Measurements from ENCODE around the gene KRT36.

Gene KRT36

GRCh38 chr17:41448506-41448905 lies 41.2 kb downstream of the KRT36 start:
- FAIRE-seq: no peak
- TF ChIP-seq POLR2A (IDR thresholded peaks at IDR 0.05; ENCODE audit: low read depth, low read length): no peak
- TF ChIP-seq PAX5 (IDR thresholded peaks at IDR 0.05; ENCODE audit: insufficient read depth, low read length, severe bottlenecking): no peak
- TF ChIP-seq TAF1 (IDR thresholded peaks at IDR 0.05; ENCODE audit: low read depth, low read length): no peak
- TF ChIP-seq SPI1 (IDR thresholded peaks at IDR 0.05; ENCODE audit: low read depth, low read length): no peak
- TF ChIP-seq POU2F2 (IDR thresholded peaks at IDR 0.05; ENCODE audit: low read depth, low read length): no peak
- TF ChIP-seq POLR2AphosphoS5 (IDR thresholded peaks at IDR 0.05; ENCODE audit: low read depth, low read length): no peak
- DNase-seq (ENCODE audit: insufficient read length, low spot score): no peak

GRCh38 chr17:41446806-41447205 lies 42.9 kb downstream of the KRT36 start:
- TF ChIP-seq PAX5 (IDR thresholded peaks at IDR 0.05; ENCODE audit: insufficient read depth, low read length, severe bottlenecking) (no peak), TAF1 (IDR thresholded peaks at IDR 0.05; ENCODE audit: low read depth, low read length) (no peak), SPI1 (IDR thresholded peaks at IDR 0.05; ENCODE audit: low read depth, low read length) (no peak), POLR2AphosphoS5 (IDR thresholded peaks at IDR 0.05; ENCODE audit: low read depth, low read length) (no peak), POLR2A (IDR thresholded peaks at IDR 0.05; ENCODE audit: low read depth, low read length) (no peak), POU2F2 (IDR thresholded peaks at IDR 0.05; ENCODE audit: low read depth, low read length) (no peak)
- DNase-seq (ENCODE audit: insufficient read length, low spot score) (no peak), FAIRE-seq (no peak)

- FAIRE-seq (no peak), DNase-seq (ENCODE audit: insufficient read length, low spot score) (no peak)
- no peak for TF ChIP-seq POLR2A (IDR thresholded peaks at IDR 0.05; ENCODE audit: low read depth, low read length)
- no peak for TF ChIP-seq PAX5 (IDR thresholded peaks at IDR 0.05; ENCODE audit: insufficient read depth, low read length, severe bottlenecking)
Measured at GRCh38 chr17:41444640-41445039, 45.1 kb downstream of the KRT36 start.

GRCh38 chr17:41444186-41444585 lies 45.5 kb downstream of the KRT36 start:
- DNase-seq (ENCODE audit: insufficient read length, low spot score): no peak
- no peak for TF ChIP-seq PAX5 (IDR thresholded peaks at IDR 0.05; ENCODE audit: insufficient read depth, low read length, severe bottlenecking)
- TF ChIP-seq TAF1 (IDR thresholded peaks at IDR 0.05; ENCODE audit: low read depth, low read length): no peak
- no peak for TF ChIP-seq SPI1 (IDR thresholded peaks at IDR 0.05; ENCODE audit: low read depth, low read length)
- TF ChIP-seq POLR2A (IDR thresholded peaks at IDR 0.05; ENCODE audit: low read depth, low read length): no peak
- TF ChIP-seq POLR2AphosphoS5 (IDR thresholded peaks at IDR 0.05; ENCODE audit: low read depth, low read length): no peak
- TF ChIP-seq POU2F2 (IDR thresholded peaks at IDR 0.05; ENCODE audit: low read depth, low read length): no peak
- FAIRE-seq: no peak

- no peak for FAIRE-seq
- no peak for DNase-seq (ENCODE audit: insufficient read length, low spot score)
- TF ChIP-seq PAX5 (IDR thresholded peaks at IDR 0.05; ENCODE audit: insufficient read depth, low read length, severe bottlenecking): no peak
- no peak for TF ChIP-seq POLR2AphosphoS5 (IDR thresholded peaks at IDR 0.05; ENCODE audit: low read depth, low read length)
- no peak for TF ChIP-seq POLR2A (IDR thresholded peaks at IDR 0.05; ENCODE audit: low read depth, low read length)
- TF ChIP-seq POU2F2 (IDR thresholded peaks at IDR 0.05; ENCODE audit: low read depth, low read length): no peak
- TF ChIP-seq SPI1 (IDR thresholded peaks at IDR 0.05; ENCODE audit: low read depth, low read length): no peak
- no peak for TF ChIP-seq TAF1 (IDR thresholded peaks at IDR 0.05; ENCODE audit: low read depth, low read length)
Measured at GRCh38 chr17:41442739-41443138, 47.0 kb downstream of the KRT36 start.

GRCh38 chr17:41440531-41441033 lies 49.1 kb downstream of the KRT36 start, which contains the start of gene KRT38:
TSS of gene KRT38 (minus strand) at chr17:41440983. CDS start at chr17:41440921, 62 bp downstream.
- TF ChIP-seq PAX5 (IDR thresholded peaks at IDR 0.05; ENCODE audit: insufficient read depth, low read length, severe bottlenecking): no peak
- TF ChIP-seq SPI1 (IDR thresholded peaks at IDR 0.05; ENCODE audit: low read depth, low read length): no peak
- TF ChIP-seq POU2F2 (IDR thresholded peaks at IDR 0.05; ENCODE audit: low read depth, low read length): no peak
- TF ChIP-seq POLR2AphosphoS5 (IDR thresholded peaks at IDR 0.05; ENCODE audit: low read depth, low read length): no peak
- TF ChIP-seq POLR2A (IDR thresholded peaks at IDR 0.05; ENCODE audit: low read depth, low read length): no peak
- TF ChIP-seq TAF1 (IDR thresholded peaks at IDR 0.05; ENCODE audit: low read depth, low read length): no peak
- no peak for FAIRE-seq
- DNase-seq (ENCODE audit: insufficient read length, low spot score): no peak

GRCh38 chr17:41439375-41439774 lies 50.3 kb downstream of the KRT36 start:
- TF ChIP-seq POLR2A (IDR thresholded peaks at IDR 0.05; ENCODE audit: low read depth, low read length) (no peak), SPI1 (IDR thresholded peaks at IDR 0.05; ENCODE audit: low read depth, low read length) (no peak), TAF1 (IDR thresholded peaks at IDR 0.05; ENCODE audit: low read depth, low read length) (no peak), POU2F2 (IDR thresholded peaks at IDR 0.05; ENCODE audit: low read depth, low read length) (no peak), PAX5 (IDR thresholded peaks at IDR 0.05; ENCODE audit: insufficient read depth, low read length, severe bottlenecking) (no peak), POLR2AphosphoS5 (IDR thresholded peaks at IDR 0.05; ENCODE audit: low read depth, low read length) (no peak)
- no peak for FAIRE-seq
- DNase-seq (ENCODE audit: insufficient read length, low spot score): no peak

GRCh38 chr17:41437769-41438168 lies 51.9 kb downstream of the KRT36 start:
- DNase-seq (ENCODE audit: insufficient read length, low spot score) (no peak), FAIRE-seq (no peak)
- TF ChIP-seq POLR2AphosphoS5 (IDR thresholded peaks at IDR 0.05; ENCODE audit: low read depth, low read length): no peak

- DNase-seq (ENCODE audit: insufficient read length, low spot score) (no peak), FAIRE-seq (no peak)
- no peak for TF ChIP-seq POLR2AphosphoS5 (IDR thresholded peaks at IDR 0.05; ENCODE audit: low read depth, low read length)
- TF ChIP-seq PAX5 (IDR thresholded peaks at IDR 0.05; ENCODE audit: insufficient read depth, low read length, severe bottlenecking): no peak
- no peak for TF ChIP-seq POLR2A (IDR thresholded peaks at IDR 0.05; ENCODE audit: low read depth, low read length)
- TF ChIP-seq POU2F2 (IDR thresholded peaks at IDR 0.05; ENCODE audit: low read depth, low read length): no peak
- no peak for TF ChIP-seq SPI1 (IDR thresholded peaks at IDR 0.05; ENCODE audit: low read depth, low read length)
- no peak for TF ChIP-seq TAF1 (IDR thresholded peaks at IDR 0.05; ENCODE audit: low read depth, low read length)
Measured at GRCh38 chr17:41437254-41437653, 52.5 kb downstream of the KRT36 start.

All from GM12891 (cell line).